Chondrocyte (in vitro differentiated cells): ENCODE measurements around the gene SKAP1. TPM values are rescaled to one million over a fixed set of nuclear protein-coding genes. Genes with fewer than 3 reads are reported as not detected.

Source experiments
- DNase-seq: peaks from one replicate; pipeline ENCODE4 v3.0.0; 2021; ENCODE audit warnings: mixed read lengths, low spot score
- H3K27ac Mint-ChIP-seq: one replicate; pipeline ENCODE4 v1.8.0; 2021; ENCODE audit warnings: mild to moderate bottlenecking, moderate library complexity, mixed read lengths; ENCODE audit not compliant: unreplicated experiment
- H3K27me3 Mint-ChIP-seq: 2 replicates; pipeline ENCODE4 v1.8.0; 2021; ENCODE audit warnings: low read depth, mixed read lengths
- H3K36me3 Mint-ChIP-seq: 2 replicates; pipeline ENCODE4 v1.8.0; 2021; ENCODE audit warnings: low read depth, mixed read lengths
- H3K4me1 Mint-ChIP-seq: 2 replicates; pipeline ENCODE4 v1.8.0; 2021; ENCODE audit warnings: low read depth, mild to moderate bottlenecking, mixed read lengths
- H3K4me3 Mint-ChIP-seq: one replicate; pipeline ENCODE4 v1.8.0; 2021; ENCODE audit warnings: mild to moderate bottlenecking, moderate library complexity, mixed read lengths; ENCODE audit not compliant: unreplicated experiment
- H3K9me3 Mint-ChIP-seq: 2 replicates; pipeline ENCODE4 v1.8.0; 2021; ENCODE audit warnings: low read depth, mixed read lengths
- CTCF ChIP-seq: fragments of 200-600 bp; sonication (generic); IDR thresholded peaks from 2 replicates; pipeline ENCODE4 v1.5.0; 2021; ENCODE audit warnings: antibody characterized with exemption, mild to moderate bottlenecking, moderate library complexity
- total RNA-seq: library from RNA; stranded (reverse); gene quantifications from 3 replicates; pipeline ENCODE4 v1.2.1, GENCODE V29; 2021

The SKAP1 gene
- total RNA-seq, 1 donor from 2014 or later: not detected

DNA sequence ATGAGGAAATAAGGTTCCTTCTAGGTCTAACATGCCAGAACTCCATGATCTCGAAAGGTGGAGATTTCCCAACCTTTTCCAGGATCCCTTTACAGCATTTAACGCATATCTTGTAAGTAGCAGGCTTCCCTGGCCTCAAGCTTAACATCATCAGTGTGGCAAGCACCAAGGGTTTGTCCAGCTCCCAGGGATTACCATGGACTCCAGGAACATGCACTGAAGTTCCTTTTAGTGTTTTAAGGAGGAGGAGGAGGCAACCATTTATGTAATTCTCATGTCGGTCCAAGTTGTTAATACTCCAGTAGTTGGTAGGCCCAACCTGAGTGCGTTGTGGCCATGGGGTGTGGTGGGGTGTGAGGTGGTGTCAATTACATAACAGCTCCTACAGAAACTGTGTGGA, 11.8 kb upstream of the SKAP1 start:
- no peak overlapping the region for H3K27ac Mint-ChIP-seq
- no peak for TF ChIP-seq CTCF
- H3K4me1 Mint-ChIP-seq: no peaks in the 10 kb centered on the region
- H3K36me3 Mint-ChIP-seq: no peaks in the 10 kb centered on the region
- no peak overlapping the region for H3K4me3 Mint-ChIP-seq
- DNase-seq: no peak
- H3K27me3 Mint-ChIP-seq: peaks cover 48% of the 10 kb centered on the region
- H3K9me3 Mint-ChIP-seq: no peaks in the 10 kb centered on the region

- no peak for DNase-seq
- Mint-ChIP-seq H3K27ac (no peak overlapping the region), H3K4me1 (no peaks in the 10 kb centered on the region), H3K4me3 (no peak overlapping the region), H3K27me3 (peaks cover 52% of the 10 kb centered on the region), H3K9me3 (no peaks in the 10 kb centered on the region), H3K36me3 (no peaks in the 10 kb centered on the region)
- no peak for TF ChIP-seq CTCF
Observed at GRCh38 chr17:48441231-48441711, 11.3 kb upstream of the SKAP1 start.

- peaks cover 50% of the 10 kb centered on the region for H3K27me3 Mint-ChIP-seq
- no peaks in the 10 kb centered on the region for H3K4me1 Mint-ChIP-seq
- no peak for DNase-seq
- no peaks in the 10 kb centered on the region for H3K36me3 Mint-ChIP-seq
- H3K9me3 Mint-ChIP-seq: no peaks in the 10 kb centered on the region
- no peak for TF ChIP-seq CTCF
- H3K4me3 Mint-ChIP-seq: no peak overlapping the region
- H3K27ac Mint-ChIP-seq: no peak overlapping the region
Observed at GRCh38 chr17:48440669-48441068, 10.7 kb upstream of the SKAP1 start.

GRCh38 chr17:48439875-48440505, 10.0 kb upstream of the SKAP1 start:
- peaks cover 56% of the 10 kb centered on the region for H3K27me3 Mint-ChIP-seq
- no peaks in the 10 kb centered on the region for H3K4me1 Mint-ChIP-seq
- no peak overlapping the region for H3K4me3 Mint-ChIP-seq
- no peak for DNase-seq
- H3K27ac Mint-ChIP-seq: no peak overlapping the region
- H3K9me3 Mint-ChIP-seq: no peaks in the 10 kb centered on the region
- H3K36me3 Mint-ChIP-seq: no peaks in the 10 kb centered on the region
- no peak for TF ChIP-seq CTCF

- H3K27ac Mint-ChIP-seq: no peak overlapping the region
- peaks cover 57% of the 10 kb centered on the region for H3K27me3 Mint-ChIP-seq
- DNase-seq: no peak
Observed at GRCh38 chr17:48439110-48439850, 9.3 kb upstream of the SKAP1 start.

More at GRCh38 chr17:48439110-48439850, 9.3 kb upstream of the SKAP1 start:
- H3K9me3 Mint-ChIP-seq: no peaks in the 10 kb centered on the region
- H3K4me1 Mint-ChIP-seq: no peaks in the 10 kb centered on the region
- no peaks in the 10 kb centered on the region for H3K36me3 Mint-ChIP-seq
- H3K4me3 Mint-ChIP-seq: no peak overlapping the region
- TF ChIP-seq CTCF: no peak
